Activated T-helper 1 cell treated with anti-CD3 and anti-CD28 coated beads, Interleukin-12 subunit alpha, Interleukin-12 subunit beta, Interleukin-2, Interleukin-4 antibody, amounts not matched to agents 30 ng/mL and 10 ng/mL and 1 ng/mL, durations not matched to agents 14 hours and 24 hours and 36 hours (primary cell): Measurements from ENCODE around the gene POFUT2. TPM values are rescaled to one million over a fixed set of nuclear protein-coding genes. Genes with fewer than 3 reads are reported as not detected.

ENCODE experiments used
- DNase-seq: peaks from one replicate; pipeline ENCODE4 v3.0.0; 2021; ENCODE audit warnings: low spot score
- H3K27ac Mint-ChIP-seq: one replicate; pipeline ENCODE4 v1.8.0; 2021; ENCODE audit warnings: mild to moderate bottlenecking, mixed read lengths
- H3K27me3 Mint-ChIP-seq: one replicate; pipeline ENCODE4 v1.8.0; 2022; ENCODE audit warnings: mild to moderate bottlenecking, moderate library complexity, mixed read lengths; ENCODE audit not compliant: insufficient read depth
- H3K36me3 Mint-ChIP-seq: one replicate; pipeline ENCODE4 v1.8.0; 2021; ENCODE audit warnings: low read depth, mixed read lengths
- H3K4me1 Mint-ChIP-seq: one replicate; pipeline ENCODE4 v1.8.0; 2021; ENCODE audit warnings: low read depth, mixed read lengths
- H3K4me3 Mint-ChIP-seq: one replicate; pipeline ENCODE4 v1.8.0; 2021; ENCODE audit warnings: mild to moderate bottlenecking, moderate library complexity, mixed read lengths
- H3K9me3 Mint-ChIP-seq: one replicate; pipeline ENCODE4 v1.8.0; 2021; ENCODE audit warnings: mixed read lengths
- intact Hi-C: fragments of 100-400 bp; cut with micrococcal nuclease; formaldehyde crosslinking; loops from one replicate; pipeline ENCODE4 v1.15.1; 2024
- total RNA-seq: library from RNA; stranded (reverse); gene quantifications from 2 replicates; pipeline ENCODE4 v1.2.3, GENCODE V29; 2022

The POFUT2 gene
- total RNA-seq, 1 donor from 2014 or later = 14.3 TPM

GRCh38 chr21:45243603-45244002, 44.1 kb downstream of the POFUT2 start:
- intact Hi-C loops = no loop called here
- Mint-ChIP-seq H3K4me1 (no peaks in the 10 kb centered on the region), H3K36me3 (no peaks in the 10 kb centered on the region), H3K4me3 (no peak overlapping the region), H3K9me3 (peaks cover 33% of the 10 kb centered on the region), H3K27ac (no peak overlapping the region), H3K27me3 (peaks cover 32% of the 10 kb centered on the region)
- no peak for DNase-seq

- Mint-ChIP-seq H3K4me1 (peaks cover 4% of the 10 kb centered on the region), H3K27ac (no peak overlapping the region), H3K9me3 (peaks cover 33% of the 10 kb centered on the region), H3K36me3 (no peaks in the 10 kb centered on the region), H3K27me3 (peaks cover 44% of the 10 kb centered on the region), H3K4me3 (no peak overlapping the region)
- intact Hi-C loops = no loop called here
- DNase-seq = no peak
Measured at GRCh38 chr21:45241357-45241756, 46.3 kb downstream of the POFUT2 start.

DNA sequence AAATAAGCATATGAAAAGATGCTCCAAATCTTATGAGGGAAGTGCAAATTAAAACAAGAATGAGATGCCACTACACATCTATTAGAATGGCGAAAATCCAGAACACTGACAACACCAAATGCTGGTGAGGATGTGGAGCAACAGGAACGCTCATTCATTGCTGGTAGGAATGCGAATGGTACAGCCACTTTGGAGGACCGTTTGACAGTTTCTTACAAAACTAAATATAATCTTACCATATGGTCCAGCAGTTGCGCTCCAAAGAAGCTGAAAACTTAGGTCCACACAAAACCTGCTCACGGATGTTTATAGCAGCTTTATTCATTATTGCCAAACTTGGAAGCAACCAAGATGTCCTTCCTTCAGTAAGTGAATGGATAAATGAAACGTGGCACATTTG, 50.3 kb downstream of the POFUT2 start:
- H3K36me3 Mint-ChIP-seq = no peaks in the 10 kb centered on the region
- peaks cover 4% of the 10 kb centered on the region for H3K4me1 Mint-ChIP-seq
- no peak overlapping the region for H3K27ac Mint-ChIP-seq
- H3K27me3 Mint-ChIP-seq = peaks cover 55% of the 10 kb centered on the region
- DNase-seq = no peak
- intact Hi-C loops = no loop called here
- H3K9me3 Mint-ChIP-seq = peaks cover 17% of the 10 kb centered on the region
- no peak overlapping the region for H3K4me3 Mint-ChIP-seq

GRCh38 chr21:45236481-45236880, 51.2 kb downstream of the POFUT2 start:
- H3K36me3 Mint-ChIP-seq = no peaks in the 10 kb centered on the region
- H3K9me3 Mint-ChIP-seq = peaks cover 8% of the 10 kb centered on the region
- H3K4me1 Mint-ChIP-seq = peaks cover 4% of the 10 kb centered on the region
- no peak for DNase-seq
- H3K27ac Mint-ChIP-seq = no peak overlapping the region
- H3K4me3 Mint-ChIP-seq = no peak overlapping the region
- intact Hi-C loops = no loop called here
- peaks cover 57% of the 10 kb centered on the region for H3K27me3 Mint-ChIP-seq

- DNase-seq = no peak
- intact Hi-C loops = no loop called here
- H3K4me3 Mint-ChIP-seq = no peak overlapping the region
- H3K36me3 Mint-ChIP-seq = no peaks in the 10 kb centered on the region
- H3K27me3 Mint-ChIP-seq = peaks cover 50% of the 10 kb centered on the region
- no peak overlapping the region for H3K27ac Mint-ChIP-seq
- H3K4me1 Mint-ChIP-seq = peaks cover 4% of the 10 kb centered on the region
- no peaks in the 10 kb centered on the region for H3K9me3 Mint-ChIP-seq
Measured at GRCh38 chr21:45235488-45235887, 52.2 kb downstream of the POFUT2 start.

- no peaks in the 10 kb centered on the region for H3K9me3 Mint-ChIP-seq
Measured at GRCh38 chr21:45234965-45235364, 52.7 kb downstream of the POFUT2 start.

GRCh38 chr21:45234127-45234526, 53.6 kb downstream of the POFUT2 start:
- H3K27me3 Mint-ChIP-seq = peaks cover 42% of the 10 kb centered on the region
- DNase-seq = no peak
- intact Hi-C loops = no loop called here

More at GRCh38 chr21:45234965-45235364, 52.7 kb downstream of the POFUT2 start:
- intact Hi-C loops = no loop called here
- Mint-ChIP-seq H3K4me1 (peaks cover 4% of the 10 kb centered on the region), H3K27ac (no peak overlapping the region), H3K27me3 (peaks cover 47% of the 10 kb centered on the region), H3K4me3 (no peak overlapping the region), H3K36me3 (no peaks in the 10 kb centered on the region)
- DNase-seq = no peak

GRCh38 chr21:45231705-45232104, 56.0 kb downstream of the POFUT2 start:
- no peaks in the 10 kb centered on the region for H3K36me3 Mint-ChIP-seq
- intact Hi-C loops = no loop called here
- peaks cover 28% of the 10 kb centered on the region for H3K4me1 Mint-ChIP-seq
- H3K4me3 Mint-ChIP-seq = no peak overlapping the region
- H3K9me3 Mint-ChIP-seq = no peaks in the 10 kb centered on the region
- H3K27me3 Mint-ChIP-seq = peaks cover 23% of the 10 kb centered on the region
- DNase-seq = no peak
- H3K27ac Mint-ChIP-seq = no peak overlapping the region

More at GRCh38 chr21:45234127-45234526, 53.6 kb downstream of the POFUT2 start:
- Mint-ChIP-seq H3K9me3 (no peaks in the 10 kb centered on the region), H3K27ac (no peak overlapping the region), H3K4me3 (no peak overlapping the region), H3K36me3 (no peaks in the 10 kb centered on the region), H3K4me1 (peaks cover 4% of the 10 kb centered on the region)

DNA sequence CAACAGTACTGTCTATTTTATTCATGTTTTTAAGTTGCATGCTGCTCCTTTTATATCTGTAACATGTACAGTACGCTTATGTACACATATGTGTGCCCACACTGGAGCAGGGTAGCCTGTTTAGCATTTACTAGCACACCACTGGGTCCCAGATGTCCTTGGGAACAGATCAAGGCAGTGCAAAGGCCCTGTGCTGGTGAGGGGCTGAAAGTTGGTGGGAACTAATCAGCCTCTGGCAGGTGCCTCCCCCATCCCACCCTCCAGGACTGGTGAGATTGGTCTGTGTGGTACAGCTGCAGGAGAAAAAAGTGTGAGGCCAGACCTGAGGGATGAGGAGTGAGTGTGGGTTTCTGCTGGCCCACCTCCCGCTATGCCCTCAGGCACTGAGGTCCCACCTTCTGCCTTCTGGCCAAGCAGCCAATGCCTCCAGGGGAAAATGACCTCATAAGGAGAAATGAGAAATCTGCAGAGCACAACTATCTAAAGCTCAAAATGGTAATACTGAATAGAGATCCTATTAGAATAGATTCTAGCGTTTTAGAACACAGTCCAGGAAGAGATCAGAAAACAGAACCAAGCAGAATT, 58.9 kb downstream of the POFUT2 start:
- H3K36me3 Mint-ChIP-seq = peaks cover 8% of the 10 kb centered on the region
- H3K27ac Mint-ChIP-seq = no peak overlapping the region
- DNase-seq = no peak
- no peak overlapping the region for H3K4me3 Mint-ChIP-seq
- H3K9me3 Mint-ChIP-seq = no peaks in the 10 kb centered on the region
- intact Hi-C loops = loop anchor here (1.0 to 2.0 kb wide), 3 partner anchors 20 to 76 kb away; no protein-coding TSS in a partner anchor
- peaks cover 34% of the 10 kb centered on the region for H3K4me1 Mint-ChIP-seq
- H3K27me3 Mint-ChIP-seq = peaks cover 12% of the 10 kb centered on the region

DNA sequence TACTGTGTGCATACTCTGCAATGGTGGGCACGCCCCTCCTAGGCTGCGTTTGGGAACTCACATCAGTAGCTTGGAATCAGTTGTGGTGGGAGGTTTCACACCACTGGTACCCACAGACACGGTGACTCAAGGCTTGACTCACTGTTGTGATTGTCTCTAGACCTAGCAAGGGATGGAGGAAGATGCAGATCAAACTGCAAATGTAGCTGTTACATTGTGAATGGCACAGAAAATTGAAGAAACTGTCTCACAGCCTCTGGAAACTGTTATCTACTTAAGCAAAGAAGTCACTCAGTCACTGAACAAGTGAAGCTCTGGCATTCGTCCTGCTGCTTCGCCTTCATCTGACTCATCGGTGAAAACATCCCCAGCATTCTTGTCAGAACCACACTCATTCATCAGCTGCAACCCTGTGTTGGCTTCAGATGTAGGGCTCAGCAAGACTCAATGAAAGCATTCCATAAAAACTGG, 59.5 kb downstream of the POFUT2 start:
- intact Hi-C loops = loop anchor here (1.0 to 2.0 kb wide), 3 partner anchors 19 to 76 kb away; no protein-coding TSS in a partner anchor
- peaks cover 8% of the 10 kb centered on the region for H3K36me3 Mint-ChIP-seq
- no peaks in the 10 kb centered on the region for H3K9me3 Mint-ChIP-seq
- DNase-seq = peak; percentile 61
- peaks cover 9% of the 10 kb centered on the region for H3K27me3 Mint-ChIP-seq
- H3K4me3 Mint-ChIP-seq = no peak overlapping the region
- peak overlapping the region; percentile 41 for H3K27ac Mint-ChIP-seq
- H3K4me1 Mint-ChIP-seq = peaks cover 34% of the 10 kb centered on the region

DNA sequence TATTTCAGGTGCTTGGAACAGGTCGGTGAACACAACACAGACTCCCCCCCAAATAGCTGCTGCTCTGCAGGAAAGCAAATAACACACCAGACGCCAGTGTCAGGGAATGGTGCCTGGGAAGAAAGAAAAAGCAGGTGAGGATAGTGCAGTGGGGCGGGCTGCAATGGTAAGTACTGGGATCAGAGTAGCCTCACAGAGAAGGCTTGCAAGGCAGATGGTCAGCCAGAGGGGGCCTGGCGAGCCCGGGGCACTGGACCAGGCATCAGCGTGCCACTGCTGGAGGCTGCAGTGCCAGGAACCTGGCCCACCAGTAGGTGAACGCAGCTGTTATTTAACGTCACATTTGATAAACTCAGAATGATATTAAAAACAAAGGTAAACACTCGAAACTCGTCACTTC, 60.0 kb downstream of the POFUT2 start:
- DNase-seq = no peak
- peaks cover 9% of the 10 kb centered on the region for H3K27me3 Mint-ChIP-seq
- peaks cover 8% of the 10 kb centered on the region for H3K36me3 Mint-ChIP-seq
- intact Hi-C loops = loop anchor here (1.0 to 2.0 kb wide), 3 partner anchors 19 to 75 kb away; no protein-coding TSS in a partner anchor
- no peak overlapping the region for H3K4me3 Mint-ChIP-seq
- no peaks in the 10 kb centered on the region for H3K9me3 Mint-ChIP-seq
- no peak overlapping the region for H3K27ac Mint-ChIP-seq
- peaks cover 34% of the 10 kb centered on the region for H3K4me1 Mint-ChIP-seq

DNA sequence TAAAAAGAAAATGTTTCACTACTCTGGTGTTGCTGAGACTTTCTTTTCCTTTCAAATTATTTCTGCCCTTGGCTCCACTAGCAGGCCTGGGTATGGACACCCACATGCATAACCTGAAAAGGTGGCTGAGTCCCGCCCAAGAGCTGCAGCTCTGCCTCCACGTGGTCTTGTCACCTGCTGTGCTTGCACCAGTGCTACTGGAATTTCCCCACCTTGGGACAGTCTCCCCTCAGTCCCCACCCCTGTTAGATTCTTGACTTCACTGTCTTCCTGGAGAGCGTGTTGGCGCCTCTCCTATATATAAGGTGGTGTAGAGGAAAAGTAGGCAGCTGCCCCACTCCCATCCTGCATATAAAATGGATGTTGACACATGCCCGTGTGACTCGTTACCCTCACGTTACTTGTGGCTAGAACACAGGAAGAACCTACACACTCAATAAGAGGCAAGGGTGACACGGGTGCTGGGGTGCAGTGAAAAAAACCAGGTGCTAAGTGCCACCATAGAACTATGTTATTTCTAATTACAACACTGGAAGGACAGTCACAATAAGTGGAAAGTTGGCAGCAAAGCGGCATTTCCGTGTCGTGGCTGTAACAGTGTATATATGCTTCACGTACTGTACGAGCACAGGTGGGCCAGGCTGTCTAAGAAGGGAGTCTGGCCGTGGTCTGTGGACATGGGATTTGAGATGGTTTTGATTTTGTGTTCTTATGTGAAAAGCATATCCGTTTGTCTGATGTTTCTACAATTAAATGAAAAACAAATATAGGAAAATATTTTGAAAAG, 61.0 kb downstream of the POFUT2 start:
- Mint-ChIP-seq H3K27ac (no peak overlapping the region), H3K9me3 (no peaks in the 10 kb centered on the region), H3K4me1 (peaks cover 34% of the 10 kb centered on the region), H3K4me3 (no peak overlapping the region), H3K36me3 (peaks cover 8% of the 10 kb centered on the region), H3K27me3 (no peaks in the 10 kb centered on the region)
- intact Hi-C loops = no loop called here
- DNase-seq = no peak

DNA sequence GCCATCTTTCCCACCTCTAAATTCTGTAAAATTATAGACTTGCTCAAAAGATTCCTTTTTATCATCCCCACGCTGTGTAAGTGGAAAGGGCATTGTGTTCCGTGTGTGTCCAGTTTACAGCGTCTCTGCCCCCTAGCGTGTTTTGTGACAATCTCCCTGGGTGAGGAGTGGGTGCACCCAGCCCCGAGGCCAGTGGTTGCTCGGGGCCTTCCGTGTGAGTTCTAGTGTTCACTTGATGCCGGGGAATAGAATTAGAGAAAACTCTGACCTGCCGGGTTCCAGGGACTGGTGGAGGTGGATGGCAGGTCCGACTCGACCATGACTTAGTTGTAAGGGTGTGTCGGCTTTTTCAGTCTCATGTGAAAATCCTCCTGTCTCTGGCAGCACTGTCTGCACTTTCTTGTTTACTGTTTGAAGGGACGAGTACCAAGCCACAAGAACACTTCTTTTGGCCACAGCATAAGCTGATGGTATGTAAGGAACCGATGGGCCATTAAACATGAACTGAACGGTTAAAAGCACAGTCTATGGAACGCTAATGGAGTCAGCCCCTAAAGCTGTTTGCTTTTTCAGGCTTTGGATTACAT, 61.9 kb downstream of the POFUT2 start:
- Mint-ChIP-seq H3K4me3 (no peak overlapping the region), H3K4me1 (peaks cover 34% of the 10 kb centered on the region), H3K27ac (no peak overlapping the region), H3K36me3 (peaks cover 12% of the 10 kb centered on the region), H3K27me3 (no peaks in the 10 kb centered on the region), H3K9me3 (no peaks in the 10 kb centered on the region)
- DNase-seq = no peak
- intact Hi-C loops = no loop called here
